ENCODE results near the gene NFAT5. TPM values are rescaled to one million over a fixed set of nuclear protein-coding genes. Genes with fewer than 3 reads are reported as not detected.
A peak's percentile ranks its signal among the peaks of the same experiment; 100 is the strongest.
"Not testable (repeated sequence)": the region's sequence is repeated elsewhere in the genome, so short reads cannot be mapped to it uniquely, and the experiment has no call there.

The NFAT5 gene
- total and polyA plus RNA-seq, 8 donors: 3.7 to 23.6 (median 12.7) TPM

- intact Hi-C loops (cut with DNase I): no loop called here
- H3K27me3 ChIP-seq: no peaks in the 10 kb centered on the region
- H3K4me3 ChIP-seq: no peak overlapping the region
- no peaks in the 10 kb centered on the region for H3K9me3 ChIP-seq
- no peak for TF ChIP-seq CTCF (IDR thresholded peaks at IDR 0.05)
- no peaks in the 10 kb centered on the region for H3K4me1 ChIP-seq
- ATAC-seq: no peak
- no peak for DNase-seq
- FAIRE-seq: no peak
- H3K27ac ChIP-seq: no peak overlapping the region
- peaks cover 0 to 7% (median 0%) of the 10 kb centered on the region in 3 donors for H3K36me3 ChIP-seq
Observed at GRCh38 chr16:69633375-69633774, 67.6 kb downstream of the NFAT5 start.

- H3K9me3 ChIP-seq; H3K4me1 ChIP-seq; intact Hi-C loops (cut with DNase I); ATAC-seq; H3K27me3 ChIP-seq; H3K36me3 ChIP-seq; DNase-seq; FAIRE-seq; H3K27ac ChIP-seq; H3K4me3 ChIP-seq: not testable (repeated sequence)
- 98% methylated on average over 3 of the region's 3 CpGs for WGBS, 2 donors
Observed at GRCh38 chr16:69636563-69637146, 70.9 kb downstream of the NFAT5 start.

GRCh38 chr16:69637206-69637865 is 71.6 kb downstream of the NFAT5 start:
- WGBS, 2 donors: 97 to 99% methylated on average over 3 of the region's 3 CpGs

GRCh38 chr16:69643997-69644396 is 78.2 kb downstream of the NFAT5 start:
- Histone ChIP-seq H3K4me1 (peaks cover 6 to 15% (median 7%) of the 10 kb centered on the region in 3 donors), H3K36me3 (peaks cover 0 to 17% (median 3%) of the 10 kb centered on the region in 3 donors)
- H3K9me3 ChIP-seq; H3K4me3 ChIP-seq; FAIRE-seq; DNase-seq; H3K27me3 ChIP-seq; ATAC-seq; intact Hi-C loops (cut with DNase I); H3K27ac ChIP-seq: not testable (repeated sequence)
- WGBS, 2 donors: 97 to 99% methylated on average over 3 of the region's 3 CpGs

More at GRCh38 chr16:69637206-69637865, 71.6 kb downstream of the NFAT5 start:
- ATAC-seq; H3K9me3 ChIP-seq; H3K27me3 ChIP-seq; H3K4me3 ChIP-seq; H3K4me1 ChIP-seq; H3K36me3 ChIP-seq; intact Hi-C loops (cut with DNase I); FAIRE-seq; DNase-seq; H3K27ac ChIP-seq: not testable (repeated sequence)

GRCh38 chr16:69644790-69645189 is 79.0 kb downstream of the NFAT5 start:
- intact Hi-C loops (cut with DNase I): no loop called here
- FAIRE-seq (no peak), ATAC-seq (peak in 1 of 4 donors; percentile 24), DNase-seq (no peak)
- 17 to 20% methylated on average over 1 of the region's 1 CpG for WGBS, 2 donors
- Histone ChIP-seq H3K36me3 (peaks cover 0 to 17% (median 3%) of the 10 kb centered on the region in 3 donors), H3K4me1 (peaks cover 6 to 15% (median 7%) of the 10 kb centered on the region in 3 donors), H3K27ac (no peak overlapping the region), H3K27me3 (no peaks in the 10 kb centered on the region), H3K9me3 (no peaks in the 10 kb centered on the region), H3K4me3 (no peak overlapping the region)
- no peak for TF ChIP-seq CTCF (IDR thresholded peaks at IDR 0.05)

GRCh38 chr16:69647020-69647419 is 81.3 kb downstream of the NFAT5 start:
- 95 to 96% methylated on average over 5 of the region's 5 CpGs for WGBS, 2 donors

More at GRCh38 chr16:69647020-69647419, 81.3 kb downstream of the NFAT5 start:
- DNase-seq: no peak
- no peak overlapping the region for H3K27ac ChIP-seq
- no peak overlapping the region for H3K4me3 ChIP-seq
- H3K27me3 ChIP-seq: no peaks in the 10 kb centered on the region
- no peak for ATAC-seq
- no peaks in the 10 kb centered on the region for H3K9me3 ChIP-seq
- no peak for TF ChIP-seq CTCF (IDR thresholded peaks at IDR 0.05)
- no peak for FAIRE-seq
- H3K36me3 ChIP-seq: peaks cover 0 to 23% (median 3%) of the 10 kb centered on the region in 3 donors
- H3K4me1 ChIP-seq: peaks cover 6 to 15% (median 7%) of the 10 kb centered on the region in 3 donors
- intact Hi-C loops (cut with DNase I): no loop called here

Data from pancreas (tissue), 10 donors.